ENCODE results near the gene NDUFAF8.

DNA sequence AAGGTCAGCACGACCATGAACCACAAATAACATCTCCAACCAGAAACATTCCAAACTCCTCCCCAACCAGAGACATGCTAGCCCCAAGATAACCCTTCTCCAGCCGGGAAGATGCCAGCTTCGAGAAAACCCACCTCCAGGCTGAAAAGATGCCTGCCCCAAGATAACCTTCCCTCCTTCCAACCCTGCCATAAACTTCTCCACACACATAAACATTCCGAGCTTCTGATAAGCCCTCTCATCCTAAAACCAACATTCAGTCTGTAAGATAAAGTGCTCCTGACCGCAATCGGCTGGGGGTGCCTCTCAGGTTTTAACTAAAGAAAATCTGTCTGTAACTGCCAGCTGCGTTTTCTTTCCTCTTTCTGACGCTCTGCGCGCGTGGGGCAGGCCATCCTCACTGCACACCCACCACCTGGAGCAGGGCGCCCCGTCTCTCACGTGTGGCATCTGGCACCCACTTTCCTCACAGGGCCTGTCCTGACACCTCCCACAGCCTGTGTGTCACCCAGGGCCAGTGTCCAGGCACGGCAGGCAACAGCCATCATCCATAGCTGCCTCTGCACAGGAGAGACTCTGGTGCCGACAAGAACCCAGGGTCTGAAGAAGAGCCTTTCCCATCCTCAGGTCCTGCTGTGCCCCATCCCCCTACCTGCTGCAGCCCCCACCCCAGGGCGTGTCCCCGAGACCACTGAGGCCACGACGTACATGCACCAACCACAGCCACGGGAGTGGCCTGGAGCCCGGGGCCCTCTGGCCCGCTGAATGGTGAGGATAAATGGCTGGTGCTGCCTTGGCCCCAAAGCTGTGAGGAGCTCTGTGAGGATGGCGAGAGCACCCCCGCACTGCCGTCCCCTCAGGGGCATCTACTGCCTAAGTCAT, 3.9 kb upstream of the NDUFAF8 start:
- TF ChIP-seq, protein P1, sequence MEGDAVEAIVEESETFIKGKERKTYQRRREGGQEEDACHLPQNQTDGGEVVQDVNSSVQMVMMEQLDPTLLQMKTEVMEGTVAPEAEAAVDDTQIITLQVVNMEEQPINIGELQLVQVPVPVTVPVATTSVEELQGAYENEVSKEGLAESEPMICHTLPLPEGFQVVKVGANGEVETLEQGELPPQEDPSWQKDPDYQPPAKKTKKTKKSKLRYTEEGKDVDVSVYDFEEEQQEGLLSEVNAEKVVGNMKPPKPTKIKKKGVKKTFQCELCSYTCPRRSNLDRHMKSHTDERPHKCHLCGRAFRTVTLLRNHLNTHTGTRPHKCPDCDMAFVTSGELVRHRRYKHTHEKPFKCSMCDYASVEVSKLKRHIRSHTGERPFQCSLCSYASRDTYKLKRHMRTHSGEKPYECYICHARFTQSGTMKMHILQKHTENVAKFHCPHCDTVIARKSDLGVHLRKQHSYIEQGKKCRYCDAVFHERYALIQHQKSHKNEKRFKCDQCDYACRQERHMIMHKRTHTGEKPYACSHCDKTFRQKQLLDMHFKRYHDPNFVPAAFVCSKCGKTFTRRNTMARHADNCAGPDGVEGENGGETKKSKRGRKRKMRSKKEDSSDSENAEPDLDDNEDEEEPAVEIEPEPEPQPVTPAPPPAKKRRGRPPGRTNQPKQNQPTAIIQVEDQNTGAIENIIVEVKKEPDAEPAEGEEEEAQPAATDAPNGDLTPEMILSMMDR (IDR thresholded peaks at IDR 0.05) = no peak
- TF ChIP-seq POLR2A (IDR thresholded peaks at IDR 0.05) (no peak), EP300 (IDR thresholded peaks at IDR 0.05) (no peak)
